Right lung (tissue), 10 donors: ENCODE measurements around the gene H2BW2. TPM values are rescaled to one million over a fixed set of nuclear protein-coding genes. Genes with fewer than 3 reads are reported as not detected.
"Not testable (repeated sequence)": the region's sequence is repeated elsewhere in the genome, so short reads cannot be mapped to it uniquely, and the experiment has no call there.

ENCODE experiments used
- DNase-seq, 2 donors: peaks; one replicate each; pipeline ENCODE4 v3.0.0-alpha.2; 2013
- long read RNA-seq, 8 donors: transcript quantifications; one replicate each; lab custom pipeline, GENCODE V29; 2026
- polyA plus RNA-seq, 5 donors: library from polyadenylated mRNA; unstranded; fragments of 120-200 nt; gene quantifications; one replicate each; pipeline versions ENCODE4 v1.2.1 to v1.2.3, GENCODE V29; 2013; ENCODE audit warnings: inconsistent platforms in 1 of 5, low replicate concordance in 1 of 5; ENCODE audit not compliant: insufficient read length in 5 of 5, insufficient read depth in 1 of 5

Gene H2BW2
- polyA plus RNA-seq = 1 to 10 TPM; 1.3 to 2.3 (median 1.6) TPM
- long read RNA-seq, donor 1 = 0 reads
- long read RNA-seq, donor 2 = 0 reads
- long read RNA-seq, donor 3, partial matches to known transcripts = 8 of 8 reads
- long read RNA-seq, donor 3, other reads (novel, unspliced or antisense) = 0 of 8 reads
- long read RNA-seq, donor 4 = 0 reads
- long read RNA-seq, donor 5 = 0 reads
- long read RNA-seq, donor 6 = 0 reads
- long read RNA-seq, donor 7 = 0 reads
- long read RNA-seq, donor 8 = 0 reads

DNA sequence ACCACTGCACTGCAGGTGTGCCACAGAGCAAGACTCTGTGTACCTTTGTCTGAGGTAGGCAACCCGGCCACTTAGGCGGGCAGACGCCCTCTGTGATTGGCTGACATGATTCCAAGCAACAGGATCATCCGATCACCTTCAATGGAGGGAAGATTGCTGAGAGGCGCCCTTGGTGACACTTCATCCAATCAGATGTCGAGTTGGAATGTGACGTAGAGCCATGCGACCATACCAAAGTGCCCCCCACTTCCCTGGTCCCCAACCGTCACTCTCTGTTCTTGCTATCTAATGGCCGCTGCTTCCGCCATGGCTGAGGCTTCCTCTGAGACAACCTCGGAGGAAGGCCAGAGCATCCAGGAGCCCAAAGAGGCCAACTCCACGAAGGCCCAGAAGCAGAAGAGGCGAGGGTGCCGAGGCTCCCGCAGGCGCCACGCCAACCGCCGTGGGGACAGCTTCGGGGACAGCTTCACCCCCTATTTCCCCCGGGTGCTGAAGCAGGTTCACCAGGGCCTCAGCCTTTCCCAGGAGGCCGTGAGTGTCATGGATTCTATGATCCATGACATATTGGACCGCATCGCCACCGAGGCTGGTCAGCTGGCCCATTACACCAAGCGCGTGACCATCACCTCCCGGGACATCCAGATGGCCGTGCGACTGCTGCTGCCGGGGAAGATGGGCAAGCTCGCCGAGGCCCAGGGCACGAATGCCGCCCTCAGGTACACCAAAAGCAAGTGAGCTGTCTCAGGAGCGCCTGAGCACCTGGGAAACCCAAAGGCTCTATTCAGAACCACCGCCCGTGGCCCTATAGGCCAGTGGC, at the start of gene H2BW2:
TSS of gene H2BW2 (plus strand) at position 268 of the 817 bp plus-strand sequence. CDS start at position 307, 39 bp downstream.
- DNase-seq = no peak

DNA sequence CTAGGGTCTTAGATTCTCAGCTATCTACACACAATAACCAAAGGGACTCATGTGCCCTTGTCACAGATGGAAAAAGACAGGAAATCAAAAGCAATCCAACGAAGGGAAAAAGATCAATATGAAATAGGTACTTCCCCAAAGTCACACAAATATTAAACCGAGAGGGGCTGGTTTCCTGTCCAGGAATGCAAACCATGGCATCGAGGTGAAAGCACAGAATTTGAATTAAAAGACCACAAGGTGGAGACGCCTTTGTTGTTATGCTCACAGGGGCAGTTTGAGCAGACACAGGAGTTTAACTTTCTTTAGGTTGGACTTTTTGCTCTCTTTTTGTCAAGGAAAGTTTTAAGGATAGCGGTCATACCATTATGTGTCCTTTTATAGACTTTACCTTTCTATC, 40.5 kb upstream of the H2BW2 start:
- DNase-seq = no peak

DNA sequence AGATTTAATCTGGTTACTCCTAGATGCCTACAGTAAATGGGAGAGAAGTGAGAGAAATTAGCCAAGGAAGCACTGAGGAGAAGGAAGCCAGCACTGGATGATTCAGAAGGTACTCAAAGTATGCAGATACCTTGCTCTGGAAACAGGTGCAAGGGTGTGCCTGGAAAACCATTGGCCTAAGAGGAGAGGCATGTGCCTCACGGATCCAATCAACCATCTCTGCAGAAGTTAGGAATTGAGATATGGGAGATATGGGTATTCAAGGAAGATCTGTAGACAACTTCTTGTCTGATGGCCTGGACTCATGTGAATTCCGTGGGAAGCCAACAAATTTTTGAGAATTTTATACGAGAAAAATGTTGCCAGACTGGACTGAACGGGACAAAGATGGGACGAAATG, 30.9 kb upstream of the H2BW2 start:
- DNase-seq = no peak

DNA sequence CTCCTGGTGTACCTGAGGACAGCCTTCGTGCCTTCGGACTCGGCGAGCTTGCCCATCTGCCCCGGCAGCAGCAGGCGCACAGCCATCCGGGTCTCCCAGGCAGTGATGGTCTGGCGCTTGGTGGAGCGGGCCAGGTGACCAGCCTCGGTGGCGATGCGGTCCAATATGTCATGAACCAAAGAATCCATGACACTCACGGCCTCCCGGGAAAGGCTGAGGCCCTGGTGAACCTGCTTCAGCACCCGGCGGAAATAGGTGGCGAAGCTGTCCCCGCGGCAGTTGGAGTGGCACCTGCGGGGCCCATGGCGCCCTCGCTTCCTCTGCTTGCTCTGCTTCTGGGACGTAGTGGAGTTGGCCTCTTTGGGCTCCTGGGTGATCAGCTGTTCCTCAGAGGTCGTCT, 26.6 kb upstream of the H2BW2 start:
- DNase-seq = no peak

DNA sequence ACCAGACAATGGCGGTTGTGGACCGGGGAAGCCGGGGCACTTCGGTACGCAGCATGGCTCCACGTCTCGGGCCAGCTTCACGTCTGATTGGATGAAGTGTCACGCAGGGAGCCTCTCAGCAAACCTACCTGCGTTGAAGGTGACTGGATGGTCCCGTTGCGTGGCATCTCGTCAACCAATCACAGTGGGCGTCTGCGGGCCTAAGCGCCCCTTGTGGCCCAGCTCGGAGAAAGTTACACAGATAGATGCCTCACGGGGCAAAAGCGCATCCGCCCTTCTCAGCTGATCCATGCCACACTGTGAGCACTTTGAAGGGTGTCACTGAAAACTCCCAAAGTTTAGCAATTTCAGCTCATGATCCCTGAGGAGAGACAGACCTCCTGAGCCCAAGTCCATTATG, 26.1 kb upstream of the H2BW2 start, which contains the start of gene H2BW1:
TSS of gene H2BW1 (minus strand) at position 103 of the 400 bp plus-strand sequence. CDS start 132 bp downstream, outside the sequence.
- DNase-seq = no peak

DNA sequence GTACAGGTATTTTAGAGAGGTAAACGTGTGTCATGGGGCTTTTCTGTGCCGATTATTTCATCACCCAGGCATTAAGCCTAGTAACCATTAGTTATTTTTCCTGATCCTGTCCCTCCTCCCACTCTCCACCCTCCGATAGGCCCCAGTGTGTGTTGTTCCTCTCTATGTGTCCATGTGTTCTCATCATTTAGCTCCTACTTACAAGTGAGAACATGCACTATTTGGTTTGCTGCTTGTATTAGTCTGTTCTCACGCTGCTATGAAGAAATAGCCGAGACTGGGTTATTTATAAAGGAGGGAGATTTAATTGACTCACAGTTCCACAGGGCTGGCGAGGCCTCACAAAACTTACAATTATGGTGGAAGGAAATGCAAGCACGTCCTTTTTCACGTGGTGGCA, 24.2 kb upstream of the H2BW2 start:
- DNase-seq = not testable (repeated sequence)

DNA sequence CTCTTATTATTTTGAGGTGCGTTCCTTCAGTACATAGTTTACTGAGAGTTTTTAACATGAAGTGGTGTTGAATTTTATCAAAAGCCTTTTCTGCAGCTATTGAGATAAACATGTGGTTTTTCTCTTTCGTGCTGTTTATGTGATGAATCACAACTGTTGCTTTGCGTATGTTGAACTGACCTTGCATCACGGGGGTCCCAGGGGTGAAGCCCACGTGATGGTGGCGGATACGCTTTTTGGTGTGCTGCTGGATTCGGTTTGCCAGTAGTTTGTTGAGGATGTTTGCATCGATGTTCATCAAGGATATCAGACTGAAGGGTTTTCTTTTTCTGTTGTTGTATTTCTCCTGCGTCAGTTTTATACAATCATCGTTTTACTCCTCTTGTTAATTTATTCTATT, 21.6 kb upstream of the H2BW2 start:
- no peak for DNase-seq

DNA sequence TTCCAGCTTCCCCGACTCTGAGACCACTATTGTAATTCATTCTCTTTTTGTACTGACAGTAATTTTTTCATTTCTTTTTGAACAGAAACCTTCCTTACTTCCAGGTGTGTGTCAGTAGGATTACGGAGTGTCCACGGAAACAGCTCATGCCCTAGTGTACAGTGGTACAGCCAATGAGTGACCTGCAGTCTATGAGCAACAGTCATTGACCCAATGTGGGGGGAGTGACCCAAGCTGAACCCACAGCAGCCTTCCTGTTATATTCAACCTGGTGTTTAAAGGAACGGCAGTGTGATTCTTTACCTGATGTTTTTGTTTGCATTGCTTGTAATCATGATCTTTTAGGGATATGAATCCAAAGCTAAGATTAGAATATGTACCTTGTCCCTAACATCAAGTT, 1.2 kb downstream of the H2BW2 start:
- no peak for DNase-seq

DNA sequence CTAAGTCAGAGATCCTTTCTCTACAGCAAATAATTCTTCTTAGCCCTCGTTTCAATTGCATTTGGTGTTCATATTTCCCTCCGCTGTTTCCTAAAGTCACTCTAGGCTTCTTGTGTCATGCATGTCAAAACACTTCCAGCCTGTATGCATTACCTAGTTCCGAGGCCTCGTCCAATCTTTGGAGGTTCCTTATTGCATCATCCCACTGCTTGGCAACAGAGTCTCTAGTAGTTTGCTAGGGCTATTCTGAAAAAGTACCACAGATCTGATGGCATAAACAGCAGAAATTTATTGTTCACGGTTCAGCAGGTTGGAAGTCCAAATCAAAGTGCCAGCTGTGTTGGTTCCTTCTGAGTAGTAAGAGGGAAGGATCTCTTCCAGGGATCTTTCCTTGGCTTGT, 5.9 kb downstream of the H2BW2 start:
- no peak for DNase-seq

DNA sequence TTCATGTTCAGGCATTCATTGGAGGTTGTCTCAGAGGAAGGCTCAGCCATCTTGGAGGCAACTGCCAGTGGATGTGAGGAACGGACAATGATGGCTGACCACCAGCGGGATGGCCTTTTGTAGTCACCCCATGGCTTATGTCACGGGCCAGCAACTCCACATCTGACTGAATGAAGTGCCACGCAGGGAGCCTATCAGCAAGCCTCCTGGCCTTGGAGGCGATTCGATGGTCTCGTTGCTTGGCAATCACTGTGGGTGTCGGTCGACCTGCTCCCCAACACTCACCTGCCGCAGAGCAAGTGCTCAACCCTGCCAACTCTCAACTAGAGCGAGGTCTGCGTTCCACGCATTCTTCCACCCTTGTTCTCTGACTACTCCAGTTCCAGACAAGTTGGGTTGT, 7.4 kb downstream of the H2BW2 start:
- no peak for DNase-seq

DNA sequence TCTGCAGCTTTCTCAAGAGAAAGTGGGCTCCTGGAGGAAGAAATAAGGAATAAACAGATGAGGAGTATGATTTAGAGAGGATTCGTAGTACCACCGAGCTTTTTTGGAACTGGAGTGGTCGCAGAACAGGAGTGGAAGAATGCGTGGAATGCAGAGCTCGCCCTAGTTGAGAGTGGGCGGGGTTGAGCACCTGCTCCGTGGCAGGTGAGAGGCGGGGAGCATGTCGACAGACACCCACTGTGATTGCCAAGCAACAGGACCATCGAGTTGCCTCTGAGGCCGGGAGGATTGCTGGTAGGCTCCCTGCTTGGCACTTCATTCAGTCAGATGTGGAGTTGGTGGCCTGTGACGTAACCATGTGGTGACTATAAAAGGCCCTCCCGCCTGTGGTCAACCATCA, 15.2 kb downstream of the H2BW2 start:
- not testable (repeated sequence) for DNase-seq

DNA sequence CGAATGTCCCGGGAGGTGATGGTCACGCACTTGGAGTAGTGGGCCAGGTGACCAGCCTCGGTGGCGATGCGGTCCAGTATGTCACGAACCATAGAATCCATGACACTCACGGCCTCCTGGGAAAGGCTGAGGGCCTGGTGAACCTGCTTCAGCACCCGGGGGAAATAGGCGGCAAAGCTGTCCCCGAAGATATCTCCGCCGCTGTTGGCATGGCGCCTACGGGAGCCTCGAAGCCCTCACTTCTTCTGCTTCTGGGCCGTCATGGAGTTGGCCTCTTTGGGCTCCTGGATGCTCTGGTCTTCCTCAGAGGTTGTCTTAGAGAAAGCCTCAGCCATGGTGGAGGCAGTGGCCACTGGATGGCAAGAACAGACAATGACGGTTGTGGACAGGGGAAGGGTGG, 22.9 kb downstream of the H2BW2 start:
- not testable (repeated sequence) for DNase-seq

DNA sequence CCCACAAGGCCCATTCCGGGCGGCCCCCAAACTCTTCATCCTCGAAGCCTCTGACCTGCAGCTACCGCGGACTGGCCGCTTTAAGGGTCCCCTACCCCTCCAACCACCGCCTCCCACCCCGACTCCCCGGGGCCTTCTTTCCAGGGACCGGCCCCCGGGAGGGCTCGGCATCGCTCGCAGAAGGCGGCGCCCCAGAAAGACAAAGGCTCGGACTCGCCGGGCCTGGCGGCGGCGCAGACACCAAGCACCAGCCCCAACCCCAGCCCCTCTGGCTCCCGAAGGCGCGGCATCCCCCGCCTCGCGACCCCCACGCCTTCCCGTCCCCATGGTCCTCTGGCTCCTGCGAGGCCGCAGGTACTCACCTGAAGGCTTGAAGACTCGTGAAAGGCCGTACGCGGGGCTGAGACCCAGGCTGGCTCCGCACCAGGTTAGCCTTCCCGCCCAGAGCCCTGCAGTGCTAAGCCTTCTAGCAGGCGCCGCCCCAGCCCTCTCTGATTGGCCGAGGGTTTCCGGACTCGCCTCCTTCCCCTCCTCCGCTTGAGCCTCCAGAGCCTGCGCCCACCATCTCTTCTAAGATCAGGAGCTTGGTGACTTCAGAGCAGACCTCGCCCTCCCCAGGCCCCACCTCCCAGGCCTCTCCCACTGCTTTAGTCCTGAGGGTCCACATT, 36.2 kb downstream of the H2BW2 start, which contains the start of gene TMSB15C:
TSS of gene TMSB15C (minus strand) at position 459 of the 668 bp plus-strand sequence.
- not testable (repeated sequence) for DNase-seq

DNA sequence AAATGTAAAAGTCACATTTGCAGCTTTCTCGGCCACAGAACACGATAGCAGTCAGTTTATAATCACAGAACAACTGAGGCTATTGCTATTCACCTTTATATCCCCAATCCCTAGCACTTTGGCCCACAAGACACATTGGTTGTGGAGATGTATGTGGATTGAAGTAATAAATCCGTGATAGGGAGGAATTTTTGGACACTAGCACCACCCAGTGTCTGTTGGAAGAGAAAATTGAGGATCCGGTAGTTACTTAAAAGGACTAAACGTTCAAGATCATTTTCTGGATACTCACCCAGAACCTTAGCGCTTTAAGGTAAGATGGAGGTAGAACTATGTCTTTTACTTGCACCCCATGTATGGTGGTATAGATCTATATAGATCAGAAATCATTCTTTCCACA, 38.1 kb downstream of the H2BW2 start:
- DNase-seq = not testable (repeated sequence)

DNA sequence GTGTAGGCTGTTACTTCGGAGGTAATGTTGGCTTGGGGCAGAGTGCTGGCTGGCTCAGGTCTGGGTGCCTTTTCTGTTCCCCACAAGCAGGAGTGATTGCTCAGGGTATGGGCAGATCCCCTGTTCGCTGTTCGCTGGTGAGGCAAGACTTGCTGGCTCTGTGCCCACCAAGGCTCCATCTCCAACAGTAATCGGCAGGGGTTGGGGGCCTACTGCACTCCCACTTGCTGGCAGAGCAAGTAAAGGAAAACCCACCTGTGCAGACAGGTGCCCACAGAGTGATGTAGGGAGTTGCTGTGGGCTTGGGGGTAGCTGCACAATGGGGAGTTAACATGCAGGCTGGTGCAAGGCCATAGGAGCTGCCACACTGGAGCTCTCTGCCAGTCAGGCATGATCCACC, 44.3 kb downstream of the H2BW2 start:
- DNase-seq = no peak

DNA sequence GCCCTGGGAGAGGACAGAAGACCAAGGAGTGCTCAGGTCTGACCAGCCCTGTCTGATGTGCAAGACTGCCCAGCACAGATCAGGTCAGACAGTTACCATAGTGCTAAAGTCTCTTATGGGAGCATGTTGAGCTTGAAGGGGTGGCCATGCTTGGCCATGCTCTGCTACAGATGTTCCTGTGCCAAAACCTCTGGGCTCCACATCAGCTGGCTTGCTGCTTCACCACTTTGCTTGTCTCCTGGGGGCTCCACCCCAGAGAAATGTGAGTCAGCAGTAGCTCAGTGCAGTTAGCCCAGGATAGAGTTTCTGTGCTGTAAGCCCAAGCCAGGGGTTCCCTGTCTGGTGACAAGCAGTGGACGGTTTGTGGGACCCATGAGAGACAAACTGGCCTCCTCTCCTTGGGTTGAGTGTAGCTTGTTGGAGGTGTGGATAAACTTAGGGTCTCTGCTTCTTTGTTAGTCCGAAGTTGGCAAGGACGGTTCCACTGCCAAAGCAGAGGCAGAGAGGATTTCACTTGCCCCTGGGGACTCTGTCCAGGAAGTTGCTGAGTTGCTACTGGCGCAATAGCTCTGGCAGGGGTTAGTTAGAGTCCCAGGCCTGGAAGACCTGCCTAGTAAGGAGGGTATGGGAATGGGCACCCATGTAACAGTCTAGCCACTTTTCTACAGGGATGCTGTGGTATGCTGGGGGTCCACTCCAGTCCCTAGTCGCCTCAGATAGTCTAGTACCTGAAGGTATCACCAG, 45.0 kb downstream of the H2BW2 start:
- DNase-seq = no peak

DNA sequence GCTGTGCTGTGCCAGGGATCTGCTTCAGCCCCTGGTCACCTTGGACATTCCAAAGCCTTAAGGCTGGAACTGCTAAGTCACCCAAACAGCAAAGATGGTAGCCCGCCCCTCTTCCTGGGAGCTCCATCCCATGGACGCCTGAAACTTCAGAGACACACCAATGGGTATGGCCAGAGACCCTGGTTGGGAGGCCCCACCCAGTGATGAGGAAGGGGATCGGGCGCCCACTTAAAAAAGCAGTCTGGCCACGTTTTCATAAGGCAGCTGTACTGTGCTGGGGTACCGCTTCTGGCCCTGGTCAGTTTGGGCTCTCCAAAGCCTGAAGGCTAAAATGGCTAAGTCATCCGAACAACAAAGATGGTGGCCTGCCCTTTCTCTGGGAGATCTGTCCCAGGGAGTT, 45.7 kb downstream of the H2BW2 start:
- DNase-seq = no peak

DNA sequence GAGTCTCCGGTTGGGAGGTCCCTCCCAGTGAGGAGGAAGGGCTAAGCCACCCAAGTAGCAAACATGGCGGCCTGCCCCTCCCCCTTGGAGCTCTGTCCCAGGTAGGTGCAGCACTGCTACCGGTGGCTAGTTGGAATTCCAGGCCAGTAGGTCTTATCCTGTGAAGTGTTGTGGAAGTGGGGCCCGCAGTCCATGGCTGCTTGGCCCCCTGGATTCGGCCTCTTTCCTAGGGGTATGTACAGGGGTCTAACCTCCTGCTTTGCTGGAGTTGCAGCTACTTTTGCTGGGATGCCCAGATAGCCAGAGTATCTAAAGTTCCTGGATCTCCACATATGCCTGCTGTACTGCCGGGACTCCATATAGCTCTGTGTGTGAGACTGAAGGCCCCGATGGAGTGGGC, 46.2 kb downstream of the H2BW2 start:
- no peak for DNase-seq
